PC-3 (cell line): ENCODE data around the gene SNX5.

Source experiments
- EZH2 ChIP-seq: fragments of 300-600 bp; sonication (generic); IDR thresholded peaks from one replicate; pipeline ENCODE4 v1.6.1; 2017; ENCODE audit warnings: antibody characterized with exemption, mild to moderate bottlenecking, low read length; ENCODE audit not compliant: unreplicated experiment
- EZH2phosphoT487 ChIP-seq: fragments of 300-600 bp; sonication (generic); IDR thresholded peaks from 2 replicates; pipeline ENCODE4 v1.6.1; 2018; ENCODE audit warnings: mild to moderate bottlenecking, antibody characterized with exemption, low read length, borderline replicate concordance
- TF ChIP-seq, protein P1 (sequence below): fragments of 300-600 bp; sonication (generic); conservative IDR thresholded peaks from 2 replicates; pipeline ENCODE4 v1.5.1; 2017; ENCODE audit warnings: antibody characterized with exemption, low read depth, mild to moderate bottlenecking, low read length

DNA sequence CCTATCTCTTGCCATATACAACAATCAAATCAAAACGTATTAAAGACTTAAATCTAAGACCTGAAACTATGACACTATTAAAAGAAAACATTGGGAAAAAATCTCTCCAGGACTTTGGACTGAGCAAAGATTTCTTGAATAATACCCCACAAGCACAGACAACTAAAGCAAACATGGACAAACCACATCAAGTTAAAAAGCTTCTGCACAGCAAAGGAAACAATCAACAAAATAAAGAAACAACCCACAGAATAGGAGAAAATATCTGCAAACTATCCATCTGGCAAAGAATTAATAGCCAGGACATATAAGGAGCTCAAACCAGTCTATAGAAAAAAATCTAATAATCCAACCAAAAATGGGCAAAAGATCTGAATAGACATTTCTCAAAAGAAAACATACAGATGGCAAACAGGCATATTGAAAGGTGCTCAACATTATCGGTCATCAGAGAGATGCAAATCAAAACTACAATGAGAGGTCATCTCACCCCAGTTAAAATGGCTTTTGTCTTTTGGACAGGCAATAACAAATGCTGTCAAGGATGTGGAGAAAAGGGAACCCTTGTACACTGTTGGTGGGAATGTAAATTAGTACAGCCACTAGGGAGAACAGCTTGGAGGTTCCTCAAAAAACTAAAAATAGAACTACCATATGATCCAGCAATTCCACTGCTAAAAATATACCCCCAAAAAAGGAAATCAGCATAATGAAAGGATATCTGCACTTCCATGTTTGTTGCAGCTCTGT lies 76.2 kb downstream of the SNX5 start:
- TF ChIP-seq, protein P1, sequence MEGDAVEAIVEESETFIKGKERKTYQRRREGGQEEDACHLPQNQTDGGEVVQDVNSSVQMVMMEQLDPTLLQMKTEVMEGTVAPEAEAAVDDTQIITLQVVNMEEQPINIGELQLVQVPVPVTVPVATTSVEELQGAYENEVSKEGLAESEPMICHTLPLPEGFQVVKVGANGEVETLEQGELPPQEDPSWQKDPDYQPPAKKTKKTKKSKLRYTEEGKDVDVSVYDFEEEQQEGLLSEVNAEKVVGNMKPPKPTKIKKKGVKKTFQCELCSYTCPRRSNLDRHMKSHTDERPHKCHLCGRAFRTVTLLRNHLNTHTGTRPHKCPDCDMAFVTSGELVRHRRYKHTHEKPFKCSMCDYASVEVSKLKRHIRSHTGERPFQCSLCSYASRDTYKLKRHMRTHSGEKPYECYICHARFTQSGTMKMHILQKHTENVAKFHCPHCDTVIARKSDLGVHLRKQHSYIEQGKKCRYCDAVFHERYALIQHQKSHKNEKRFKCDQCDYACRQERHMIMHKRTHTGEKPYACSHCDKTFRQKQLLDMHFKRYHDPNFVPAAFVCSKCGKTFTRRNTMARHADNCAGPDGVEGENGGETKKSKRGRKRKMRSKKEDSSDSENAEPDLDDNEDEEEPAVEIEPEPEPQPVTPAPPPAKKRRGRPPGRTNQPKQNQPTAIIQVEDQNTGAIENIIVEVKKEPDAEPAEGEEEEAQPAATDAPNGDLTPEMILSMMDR, result no peak
- TF ChIP-seq EZH2phosphoT487 (no peak), EZH2 (no peak)
